H1 (cell line): ENCODE measurements around the gene TRIM68. TPM values are rescaled to one million over a fixed set of nuclear protein-coding genes. Genes with fewer than 3 reads are reported as not detected.

Source experiments
- CTCF ChIA-PET: fragments of 300-600 bp; sonication (Branson Sonifier 250); formaldehyde crosslinking; loops from one replicate; lab custom pipeline; 2021; ENCODE audit not compliant: partially characterized antibody; lab: Charles Lee
- POLR2A ChIA-PET: fragments of 300-600 bp; sonication (Branson Sonifier 250); formaldehyde crosslinking; loops from one replicate; lab custom pipeline; 2021; ENCODE audit warnings: inconsistent platforms; ENCODE audit not compliant: partially characterized antibody; lab: Charles Lee
- DNase-seq, 2 experiments: peaks; one replicate each; pipeline versions ENCODE4 v3.0.0 to v3.0.0-alpha.2; 2010 to 2022; ENCODE audit warnings: low spot score in 2 of 2, low read depth in 1 of 2, mixed read lengths in 1 of 2
- FAIRE-seq: peaks from 2 replicates; lab custom pipeline; 2011; peaks lifted over from hg19 to GRCh38; lab: Jason Lieb, UNC
- H2AFZ ChIP-seq: 2 replicates; pipeline ENCODE4 v1.8.1; 2012; ENCODE audit warnings: low read length, inconsistent platforms
- H2AK5ac ChIP-seq: 2 replicates; pipeline ENCODE4 v1.6.1; 2013; ENCODE audit warnings: low read depth, low read length
- H2BK120ac ChIP-seq: replicated peaks from 2 replicates; pipeline ENCODE3; 2013; ENCODE audit warnings: low read depth, low read length, inconsistent platforms
- H2BK12ac ChIP-seq: 2 replicates; pipeline ENCODE4 v1.6.1; 2013; ENCODE audit warnings: low read depth, low read length
- H2BK15ac ChIP-seq: 2 replicates; pipeline ENCODE4 v1.6.1; 2013; ENCODE audit warnings: low read length
- H2BK20ac ChIP-seq: 2 replicates; pipeline ENCODE4 v1.6.1; 2013; ENCODE audit warnings: low read length
- H2BK5ac ChIP-seq: 2 replicates; pipeline ENCODE4 v1.6.1; 2013; ENCODE audit warnings: low read depth, low read length
- H3K14ac ChIP-seq: 2 replicates; pipeline ENCODE4 v1.6.1; 2013; ENCODE audit warnings: inconsistent platforms; ENCODE audit not compliant: insufficient read length
- H3K18ac ChIP-seq: 2 replicates; pipeline ENCODE4 v1.6.1; 2013; ENCODE audit warnings: low read length; ENCODE audit errors: extremely low read depth
- H3K23ac ChIP-seq: 2 replicates; pipeline ENCODE4 v1.6.1; 2013; ENCODE audit warnings: inconsistent platforms; ENCODE audit not compliant: insufficient read length
- H3K23me2 ChIP-seq: 2 replicates; pipeline ENCODE4 v1.6.1; 2013; ENCODE audit warnings: low read depth, low read length
- H3K27ac ChIP-seq: 2 replicates; pipeline ENCODE4 v1.6.1; 2011; ENCODE audit warnings: low read depth, low read length, inconsistent platforms
- H3K27me3 ChIP-seq, 4 experiments: replicated peaks in 1 of 4; 1 replicate in 1 of 4; 2 replicates in 3 of 4; pipeline versions ENCODE4 v1.6.1 to v1.8.1; 2011 to 2013; ENCODE audit warnings: low read length in 3 of 4, mild to moderate bottlenecking in 3 of 4, inconsistent platforms in 2 of 4, mixed read lengths in 2 of 4, moderate library complexity in 1 of 4; ENCODE audit not compliant: control insufficient read depth in 3 of 4, insufficient read depth in 3 of 4; ENCODE audit errors: extremely low read depth in 1 of 4
- H3K36me3 ChIP-seq, 4 experiments: 2 replicates each; pipeline versions ENCODE4 v1.6.1 to v1.8.1; 2011 to 2013; ENCODE audit warnings: mild to moderate bottlenecking in 4 of 4, low read length in 3 of 4, moderate library complexity in 2 of 4, control low read depth in 1 of 4, inconsistent platforms in 1 of 4; ENCODE audit not compliant: insufficient read depth in 4 of 4, control insufficient read depth in 2 of 4
- H3K4ac ChIP-seq: replicated peaks from 2 replicates; pipeline ENCODE3; 2013; ENCODE audit warnings: low read length, low read depth, mixed read lengths, inconsistent platforms; ENCODE audit not compliant: insufficient read length
- H3K4me1 ChIP-seq, 4 experiments: replicated peaks in 1 of 4; 1 replicate in 1 of 4; 2 replicates in 3 of 4; pipeline versions ENCODE4 v1.6.1 to v1.8.1; 2011 to 2013; ENCODE audit warnings: low read length in 3 of 4, inconsistent platforms in 2 of 4, mixed read lengths in 1 of 4; ENCODE audit not compliant: insufficient read depth in 4 of 4, control insufficient read depth in 3 of 4
- H3K4me2 ChIP-seq, 2 experiments: 2 replicates each; pipeline versions ENCODE4 v1.6.1 to v1.8.1; 2011 to 2013; ENCODE audit warnings: low read depth in 2 of 2, low read length in 2 of 2, control low read depth in 1 of 2, inconsistent platforms in 1 of 2, mild to moderate bottlenecking in 1 of 2; ENCODE audit not compliant: insufficient read depth in 1 of 2
- H3K4me3 ChIP-seq, 4 experiments: fragments of 200-600, 300-600 bp in 1 of 4; sonication (generic), shearing (Covaris generic), sonication (Bioruptor Twin) in 1 of 4; 2 replicates each; pipeline versions ENCODE4 v1.5.1 to v1.8.1; 2011 to 2016; ENCODE audit warnings: low read length in 4 of 4, low read depth in 3 of 4, control low read depth in 2 of 4, inconsistent platforms in 2 of 4, mild to moderate bottlenecking in 2 of 4, mixed read lengths in 1 of 4, moderate library complexity in 1 of 4; ENCODE audit not compliant: insufficient read depth in 2 of 4; ENCODE audit errors: extremely low read depth in 1 of 4
- H3K56ac ChIP-seq: replicated peaks from 2 replicates; pipeline ENCODE3; 2013; ENCODE audit warnings: low read depth, mild to moderate bottlenecking, mixed read lengths, low read length, inconsistent platforms; ENCODE audit not compliant: insufficient read length
- H3K79me1 ChIP-seq: 2 replicates; pipeline ENCODE4 v1.6.1; 2013; ENCODE audit warnings: low read depth, low read length, control low read depth
- H3K79me2 ChIP-seq, 2 experiments: 2 replicates each; pipeline versions ENCODE4 v1.6.1 to v1.8.1; 2012 to 2013; ENCODE audit warnings: low read length in 2 of 2, mild to moderate bottlenecking in 2 of 2, inconsistent platforms in 1 of 2; ENCODE audit not compliant: insufficient read depth in 2 of 2, control insufficient read depth in 1 of 2
- H3K9ac ChIP-seq, 4 experiments: replicated peaks in 1 of 4; 1 replicate in 1 of 4; 2 replicates in 3 of 4; pipeline versions ENCODE4 v1.6.1 to v1.8.1; 2011 to 2013; ENCODE audit warnings: low read depth in 3 of 4, low read length in 3 of 4, control low read depth in 2 of 4, mild to moderate bottlenecking in 2 of 4, moderate library complexity in 2 of 4, inconsistent platforms in 1 of 4; ENCODE audit errors: extremely low read depth in 1 of 4
- H3K9me3 ChIP-seq, 2 experiments: 2 replicates each; pipeline versions ENCODE4 v1.6.1 to v1.8.1; 2012 to 2013; ENCODE audit warnings: mild to moderate bottlenecking in 2 of 2, moderate library complexity in 2 of 2, control low read depth in 1 of 2, inconsistent platforms in 1 of 2, low read depth in 1 of 2, low read length in 1 of 2, mixed read lengths in 1 of 2; ENCODE audit not compliant: insufficient read depth in 2 of 2
- H4K20me1 ChIP-seq, 2 experiments: replicated peaks in 1 of 2; 2 replicates each; pipeline versions ENCODE3 to v1.8.1; 2011 to 2013; ENCODE audit warnings: inconsistent platforms in 2 of 2, low read length in 2 of 2, mild to moderate bottlenecking in 1 of 2; ENCODE audit not compliant: insufficient read depth in 2 of 2, control insufficient read depth in 1 of 2
- H4K5ac ChIP-seq: 2 replicates; pipeline ENCODE4 v1.6.1; 2013; ENCODE audit warnings: low read length, low read depth, mixed read lengths, inconsistent platforms; ENCODE audit not compliant: insufficient read length
- H4K8ac ChIP-seq: 2 replicates; pipeline ENCODE4 v1.8.0; 2013; ENCODE audit warnings: mild to moderate bottlenecking, moderate library complexity, low read length, inconsistent platforms; ENCODE audit not compliant: insufficient read depth; ENCODE audit errors: extremely low read depth
- H4K91ac ChIP-seq: replicated peaks from 2 replicates; pipeline ENCODE3; 2013; ENCODE audit warnings: low read length, mixed read lengths, inconsistent platforms; ENCODE audit not compliant: insufficient read length
- CBX8 ChIP-seq: fragments of 300-800, 300-1000 bp; sonication (generic); IDR thresholded peaks from 2 replicates; pipeline ENCODE4 v1.7.1; 2016; ENCODE audit warnings: low read depth, low read length, borderline replicate concordance
- CEBPB ChIP-seq: IDR thresholded peaks from 2 replicates; pipeline ENCODE4 v1.6.1; 2012; ENCODE audit warnings: low read depth, low read length
- CHD2 ChIP-seq: IDR thresholded peaks from 2 replicates; pipeline ENCODE4 v1.6.1; 2012; ENCODE audit warnings: low read length, improper control_type of control experiment
- EP300 ChIP-seq, 2 experiments: IDR thresholded peaks; 1 replicate in 1 of 2; 2 replicates in 1 of 2; pipeline ENCODE4 v1.6.1; 2011 to 2012; ENCODE audit warnings: low read depth in 2 of 2, low read length in 2 of 2, mild to moderate bottlenecking in 2 of 2, borderline replicate concordance in 1 of 2, inconsistent platforms in 1 of 2, moderate library complexity in 1 of 2
- EZH2 ChIP-seq: fragments of 200-600 bp; sonication (generic); IDR thresholded peaks from 2 replicates; pipeline ENCODE4 v1.7.1; 2012; ENCODE audit warnings: low read depth, mild to moderate bottlenecking, moderate library complexity, low read length, inconsistent platforms; ENCODE audit not compliant: severe bottlenecking
- GABPA ChIP-seq: IDR thresholded peaks from 2 replicates; pipeline ENCODE4 v1.6.1; 2011; ENCODE audit warnings: mild to moderate bottlenecking, low read length, moderate library complexity, borderline replicate concordance; ENCODE audit not compliant: insufficient read depth
- KDM5A ChIP-seq: fragments of 200-600 bp; IDR thresholded peaks from 2 replicates; pipeline ENCODE4 v1.7.1; 2012; ENCODE audit warnings: mild to moderate bottlenecking, low read length, inconsistent platforms, mixed read lengths
- NANOG ChIP-seq: IDR thresholded peaks from 2 replicates; pipeline ENCODE4 v1.6.1; 2011; ENCODE audit warnings: low read length, low read depth, mild to moderate bottlenecking, inconsistent platforms; ENCODE audit not compliant: insufficient read depth, poor library complexity, severe bottlenecking
- RBBP5 ChIP-seq: IDR thresholded peaks from 2 replicates; pipeline ENCODE4 v1.7.1; 2012; ENCODE audit warnings: low read depth, mild to moderate bottlenecking, inconsistent platforms, low read length, moderate library complexity, borderline replicate concordance
- SIN3A ChIP-seq, 2 experiments: IDR thresholded peaks in 1 of 2; conservative IDR thresholded peaks in 1 of 2; 2 replicates each; pipeline ENCODE4 v1.6.1; 2011 to 2012; ENCODE audit warnings: low read length in 2 of 2, improper control_type of control experiment in 1 of 2, low read depth in 1 of 2, mild to moderate bottlenecking in 1 of 2
- SP1 ChIP-seq: IDR thresholded peaks from 2 replicates; pipeline ENCODE4 v1.6.1; 2011; ENCODE audit warnings: low read depth, low read length
- SP2 ChIP-seq: IDR thresholded peaks from 2 replicates; pipeline ENCODE4 v1.6.1; 2012; ENCODE audit warnings: mild to moderate bottlenecking, low read length, inconsistent platforms
- SRF ChIP-seq: IDR thresholded peaks from 2 replicates; pipeline ENCODE4 v1.6.1; 2011; ENCODE audit warnings: mild to moderate bottlenecking, low read depth, low read length, moderate library complexity
- YY1 ChIP-seq: IDR thresholded peaks from 2 replicates; pipeline ENCODE4 v1.6.1; 2011; ENCODE audit warnings: low read depth, mild to moderate bottlenecking, low read length
- WGBS, 2 experiments: shearing (Covaris generic) in 1 of 2; methylation state at CpG; one replicate each; pipeline versions ENCODE4 v1.1.6 to v1.1.7; 2013 to 2015; ENCODE audit warnings: low lambda C conversion rate in 2 of 2, mixed read lengths in 2 of 2, inconsistent platforms in 1 of 2, low coverage in 1 of 2, missing lambda C conversion rate in 1 of 2; ENCODE audit not compliant: insufficient replicate concordance in 2 of 2, insufficient coverage in 1 of 2, insufficient read length in 1 of 2; ENCODE audit errors: extremely low coverage in 1 of 2, missing lambda C conversion rate in 1 of 2; 5-methylcytosine and 5-hydroxymethylcytosine counted together
- polyA plus RNA-seq, 7 experiments: library from polyadenylated mRNA; depleted of rRNA in 3 of 7; stranded (reverse) in 5 of 7; unstranded in 2 of 7; fragments of >200 nt in 5 of 7; fragments of 200-250 nt in 2 of 7; gene quantifications; 1 replicate in 5 of 7; 2 replicates in 1 of 7; 4 replicates in 1 of 7; pipeline versions ENCODE4 v1.2.1 to v1.2.3, GENCODE V29; 2011 to 2013; ENCODE audit warnings: missing spikeins in 2 of 7, mixed read lengths in 2 of 7
- total RNA-seq: library from RNA; stranded (reverse); fragmentation: NEBNext Ultra II Directional; extraction: Animal tissue kit (Norgen Biotek cat#: 25700); gene quantifications from 2 replicates; pipeline ENCODE4 v1.2.1, GENCODE V29; 2021

TRIM68 gene
- total and polyA plus RNA-seq, 2 of the 8 experiments (the other 6 are each of a cell fraction or from before 2014, with no cell fraction given): 3.4 to 5.7 TPM

DNA sequence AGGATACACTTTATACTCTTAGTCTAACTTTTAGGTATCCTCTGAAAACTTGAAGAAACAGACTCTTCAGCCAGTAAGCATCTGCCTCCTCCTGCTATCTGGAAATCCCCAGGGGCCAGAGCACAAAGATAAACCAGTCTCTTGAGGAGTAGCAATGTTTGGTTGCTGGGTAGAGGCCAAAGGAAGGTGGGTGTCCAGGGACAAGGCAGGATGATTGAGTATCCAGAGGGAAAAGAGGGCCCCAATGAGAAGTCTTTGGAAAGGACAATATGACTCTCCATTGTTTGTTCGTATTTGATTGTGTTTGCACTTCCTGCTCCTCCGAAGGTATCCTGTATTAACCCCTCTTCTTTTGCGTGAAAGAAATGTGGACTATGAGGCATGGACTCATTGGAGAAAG lies 19.0 kb downstream of the TRIM68 start:
- H3K14ac ChIP-seq: no peak overlapping the region
- no peaks in the 10 kb centered on the region for H3K9me3 ChIP-seq
- no peak overlapping the region for H4K5ac ChIP-seq
- no peaks in the 10 kb centered on the region for H3K4me1 ChIP-seq
- H3K56ac ChIP-seq: no peak overlapping the region
- no peak overlapping the region for H2AFZ ChIP-seq
- no peaks in the 10 kb centered on the region for H4K20me1 ChIP-seq
- no peak overlapping the region for H4K91ac ChIP-seq
- no peaks in the 10 kb centered on the region for H3K36me3 ChIP-seq
- DNase-seq (no peak), FAIRE-seq (no peak)
- no peaks in the 10 kb centered on the region for H3K79me2 ChIP-seq
- no peak overlapping the region for H3K9ac ChIP-seq
- no peak overlapping the region for H2BK12ac ChIP-seq
- POLR2A ChIA-PET: no interaction called here
- no peaks in the 10 kb centered on the region for H3K27me3 ChIP-seq
- H2BK15ac ChIP-seq: no peak overlapping the region
- no peak overlapping the region for H3K4me3 ChIP-seq
- no peak overlapping the region for H3K23ac ChIP-seq
- H4K8ac ChIP-seq: no peak overlapping the region
- no peak overlapping the region for H3K27ac ChIP-seq
- WGBS, 2 experiments: 100% methylated on average over 3 of the region's 3 CpGs; no CpG with 5 or more reads in 1 of the 2 experiments
- H2BK5ac ChIP-seq: no peak overlapping the region
- H3K4ac ChIP-seq: no peak overlapping the region
- no peak overlapping the region for H3K4me2 ChIP-seq
- H3K23me2 ChIP-seq: no peaks in the 10 kb centered on the region; the same call in 1 of the 2 replicates
- no peak overlapping the region for H3K18ac ChIP-seq
- CTCF ChIA-PET: no interaction called here
- H2AK5ac ChIP-seq: no peak overlapping the region
- no peak overlapping the region for H2BK20ac ChIP-seq
- no peaks in the 10 kb centered on the region for H3K79me1 ChIP-seq
- no peak overlapping the region for H2BK120ac ChIP-seq
- TF ChIP-seq SRF (no peak), CEBPB (no peak), KDM5A (no peak), NANOG (no peak), CBX8 (no peak), CHD2 (no peak), SP1 (no peak), EP300 (IDR thresholded peaks at IDR 0.05; ENCODE audit: borderline replicate concordance in 1 of 2, low read depth in 2 of 2, low read length in 2 of 2) (no peak), SIN3A (conservative IDR thresholded peaks at IDR 0.05 in 1 of 2, IDR thresholded peaks at IDR 0.05 in 1 of 2; ENCODE audit: low read depth in 1 of 2, low read length in 2 of 2) (no peak), YY1 (no peak), EZH2 (no peak), SP2 (no peak), RBBP5 (no peak), GABPA (no peak)
